Sigmoid colon (tissue), 7 donors: ENCODE measurements around the gene SEMA4G. TPM values are rescaled to one million over a fixed set of nuclear protein-coding genes. Genes with fewer than 3 reads are reported as not detected.

ENCODE experiments used
- DNase-seq: peaks from one replicate; pipeline ENCODE4 v3.0.0-alpha.2; 2019
- H3K27ac ChIP-seq, 4 donors: fragments of 200-600 bp; sonication (generic); one replicate each; pipeline ENCODE4 v1.5.1; 2016 to 2019; ENCODE audit warnings: mild to moderate bottlenecking in 1 of 4
- H3K27me3 ChIP-seq, 3 donors: fragments of 200-600 bp; sonication (generic); one replicate each; pipeline ENCODE4 v1.5.1; 2019; ENCODE audit warnings: mild to moderate bottlenecking in 1 of 3
- H3K36me3 ChIP-seq, 4 donors: fragments of 200-600 bp; sonication (generic); one replicate each; pipeline ENCODE4 v1.5.1; 2016 to 2019
- H3K4me1 ChIP-seq, 4 donors: fragments of 200-600 bp; sonication (generic); one replicate each; pipeline ENCODE4 v1.5.1; 2017 to 2019
- H3K4me3 ChIP-seq, 4 donors: fragments of 200-600 bp; sonication (generic); one replicate each; pipeline ENCODE4 v1.5.1; 2017 to 2019; ENCODE audit warnings: mild to moderate bottlenecking in 2 of 4, moderate library complexity in 1 of 4
- H3K9me3 ChIP-seq, 4 donors: fragments of 200-600 bp in 3 of 4; sonication (generic) in 3 of 4; one replicate each; pipeline versions ENCODE4 v1.5.1 to v1.6.1; 2013 to 2019
- CTCF ChIP-seq, 4 experiments: fragments of 450-650 bp in 3 of 4; fragments of 200-600 bp in 1 of 4; IDR thresholded peaks; one replicate each; pipeline ENCODE4 v1.5.1; 2016 to 2019; ENCODE audit warnings: antibody characterized with exemption in 4 of 4, mild to moderate bottlenecking in 3 of 4, moderate library complexity in 2 of 4
- EP300 ChIP-seq, 4 donors: sonication (generic); formaldehyde crosslinking; IDR thresholded peaks; one replicate each; pipeline ENCODE4 v1.6.1; 2017; ENCODE audit warnings: antibody characterized with exemption in 4 of 4
- POLR2A ChIP-seq, 2 donors: fragments of 450-650 bp; IDR thresholded peaks; one replicate each; pipeline ENCODE4 v1.6.1; 2016; ENCODE audit warnings: antibody characterized with exemption in 2 of 2, mild to moderate bottlenecking in 2 of 2, moderate library complexity in 2 of 2
- POLR2AphosphoS5 ChIP-seq, 4 donors: sonication (generic); formaldehyde crosslinking; IDR thresholded peaks; one replicate each; pipeline ENCODE4 v1.6.1; 2017; ENCODE audit warnings: antibody characterized with exemption in 4 of 4
- WGBS, 2 donors: extraction: QIAGEN DNeasy Blood & Tissue Kit; methylation state at CpG; one replicate each; pipeline ENCODE4 v1.1.7; 2013; 5-methylcytosine and 5-hydroxymethylcytosine counted together
- intact Hi-C: fragments of 100-400 bp; cut with DNase I; formaldehyde crosslinking; loops from one replicate; pipeline ENCODE4 v1.15.1; 2023
- polyA plus RNA-seq, 3 donors: library from polyadenylated mRNA; stranded (reverse); fragments of 200-250 nt; gene quantifications; one replicate each; pipeline ENCODE4 v1.2.3, GENCODE V29; 2013
- total RNA-seq, 4 donors: library from RNA; depleted of rRNA; stranded (reverse); fragments of >200 nt; gene quantifications; one replicate each; pipeline ENCODE4 v1.1.0, GENCODE V29; 2016
- donor health status: healthy with polysubstance abuse.
- donor health status: Bipolar disorder and iron deficiency.
- donor health status: healthy.

The SEMA4G gene
- total and polyA plus RNA-seq, 7 donors: 0.49 to 65.8 (median 2.2) TPM

GRCh38 chr10:101007915-101008822 lies 38.9 kb downstream of the SEMA4G start:
- Histone ChIP-seq H3K9me3 (no peaks in the 10 kb centered on the region), H3K27ac (peak overlapping the region; percentile 45 to 72 (median 64)), H3K4me1 (peaks cover 0 to 49% (median 48%) of the 10 kb centered on the region in 4 donors), H3K36me3 (peaks cover 13 to 44% (median 30%) of the 10 kb centered on the region in 4 donors), H3K4me3 (no peak overlapping the region), H3K27me3 (no peaks in the 10 kb centered on the region)
- DNase-seq: no peak
- intact Hi-C loops: no loop called here
- TF ChIP-seq POLR2AphosphoS5 (IDR thresholded peaks at IDR 0.05) (peak in 2 of 4 donors; percentile 29 to 51), EP300 (IDR thresholded peaks at IDR 0.05) (no peak)
- 63 to 76% methylated on average over 13 of the region's 13 CpGs for WGBS, 2 donors

GRCh38 chr10:101008823-101009423 lies 39.6 kb downstream of the SEMA4G start:
- TF ChIP-seq POLR2A (IDR thresholded peaks at IDR 0.05) (no peak), CTCF (IDR thresholded peaks at IDR 0.05) (no peak), EP300 (IDR thresholded peaks at IDR 0.05) (no peak), POLR2AphosphoS5 (IDR thresholded peaks at IDR 0.05) (no peak)
- intact Hi-C loops: no loop called here
- H3K4me3 ChIP-seq: no peak overlapping the region
- DNase-seq: no peak
- no peaks in the 10 kb centered on the region for H3K27me3 ChIP-seq
- H3K9me3 ChIP-seq: no peaks in the 10 kb centered on the region
- 56 to 77% methylated on average over 6 of the region's 6 CpGs for WGBS, 2 donors
- peaks cover 5 to 36% (median 23%) of the 10 kb centered on the region in 4 donors for H3K36me3 ChIP-seq
- peak overlapping the region; percentile 45 to 72 (median 64) for H3K27ac ChIP-seq
- peaks cover 0 to 49% (median 48%) of the 10 kb centered on the region in 4 donors for H3K4me1 ChIP-seq

- Histone ChIP-seq H3K9me3 (no peaks in the 10 kb centered on the region), H3K27me3 (peaks cover 0 to under 1% (median 0%) of the 10 kb centered on the region in 3 donors), H3K4me3 (no peak overlapping the region), H3K4me1 (peaks cover 0 to 51% (median 42%) of the 10 kb centered on the region in 4 donors), H3K27ac (no peak overlapping the region), H3K36me3 (peaks cover 0 to 22% (median 18%) of the 10 kb centered on the region in 4 donors)
- no peak for TF ChIP-seq POLR2A (IDR thresholded peaks at IDR 0.05)
- no peak for TF ChIP-seq CTCF (IDR thresholded peaks at IDR 0.05)
- no peak for TF ChIP-seq EP300 (IDR thresholded peaks at IDR 0.05)
- TF ChIP-seq POLR2AphosphoS5 (IDR thresholded peaks at IDR 0.05): no peak
- 94 to 95% methylated on average over 22 of the region's 22 CpGs for WGBS, 2 donors
- no peak for DNase-seq
- intact Hi-C loops: no loop called here
These were observed 41.0 kb downstream of the SEMA4G start for GRCh38 chr10:101010329-101010728.

GRCh38 chr10:101011517-101012423 lies 42.5 kb downstream of the SEMA4G start:
- Histone ChIP-seq H3K27me3 (peaks cover 0 to 7% (median 6%) of the 10 kb centered on the region in 3 donors), H3K9me3 (no peaks in the 10 kb centered on the region), H3K4me1 (peaks cover 0 to 45% (median 42%) of the 10 kb centered on the region in 4 donors), H3K4me3 (no peak overlapping the region), H3K27ac (peak overlapping the region; percentile 51 to 70 (median 60)), H3K36me3 (peaks cover 0 to 8% (median 4%) of the 10 kb centered on the region in 4 donors)
- intact Hi-C loops: loop anchor here (1.0 to 2.0 kb wide), 2 partner anchors 12 to 43 kb away; partner anchors contain the start of genes LZTS2 and SEMA4G
- 63 to 75% methylated on average over 22 of the region's 22 CpGs for WGBS, 2 donors
- TF ChIP-seq POLR2A (IDR thresholded peaks at IDR 0.05) (no peak), CTCF (IDR thresholded peaks at IDR 0.05) (peak in 1 of 4 experiments; percentile 7)
- no peak for DNase-seq
